PFSK-1 (cell line): ENCODE data around the gene PTGES2. TPM values are rescaled to one million over a fixed set of nuclear protein-coding genes. Genes with fewer than 3 reads are reported as not detected.
A peak's percentile ranks its signal among the peaks of the same experiment; 100 is the strongest.

ENCODE experiments used
- FOXP2 ChIP-seq: optimal IDR thresholded peaks from 2 replicates; pipeline ENCODE3; 2011; ENCODE audit warnings: borderline replicate concordance, control low read depth, inconsistent platforms; ENCODE audit not compliant: insufficient read depth; ENCODE audit errors: extremely low read length, extremely low read depth
- POLR2AphosphoS5 ChIP-seq: IDR thresholded peaks from 2 replicates; pipeline ENCODE4 v1.6.1; 2012; ENCODE audit warnings: low read depth, mild to moderate bottlenecking, control low read depth, low read length, moderate library complexity
- SIN3A ChIP-seq: IDR thresholded peaks from 2 replicates; pipeline ENCODE4 v1.6.1; 2012; ENCODE audit warnings: mild to moderate bottlenecking, low read length, moderate library complexity, borderline replicate concordance; ENCODE audit not compliant: insufficient read depth
- TAF1 ChIP-seq: IDR thresholded peaks from 2 replicates; pipeline ENCODE4 v1.6.1; 2012; ENCODE audit warnings: low read length, control low read depth, borderline replicate concordance; ENCODE audit not compliant: insufficient read depth
- polyA plus RNA-seq: library from polyadenylated mRNA; unstranded; fragments of >200 nt; gene quantifications from one replicate; pipeline ENCODE4 v1.2.1, GENCODE V29; 2012; ENCODE audit warnings: low read depth, missing spikeins; ENCODE audit not compliant: insufficient read length
- TF ChIP-seq, protein P1 (sequence below), 2 experiments: IDR thresholded peaks; 2 replicates each; pipeline versions ENCODE4 v1.6.1 to v1.8.0; 2011 to 2012; ENCODE audit warnings: low read depth in 2 of 2, low read length in 2 of 2, control low read depth in 1 of 2, inconsistent platforms in 1 of 2, mild to moderate bottlenecking in 1 of 2, moderate library complexity in 1 of 2; ENCODE audit not compliant: insufficient read depth in 1 of 2

PTGES2 gene
- 222 TPM for polyA plus RNA-seq

DNA sequence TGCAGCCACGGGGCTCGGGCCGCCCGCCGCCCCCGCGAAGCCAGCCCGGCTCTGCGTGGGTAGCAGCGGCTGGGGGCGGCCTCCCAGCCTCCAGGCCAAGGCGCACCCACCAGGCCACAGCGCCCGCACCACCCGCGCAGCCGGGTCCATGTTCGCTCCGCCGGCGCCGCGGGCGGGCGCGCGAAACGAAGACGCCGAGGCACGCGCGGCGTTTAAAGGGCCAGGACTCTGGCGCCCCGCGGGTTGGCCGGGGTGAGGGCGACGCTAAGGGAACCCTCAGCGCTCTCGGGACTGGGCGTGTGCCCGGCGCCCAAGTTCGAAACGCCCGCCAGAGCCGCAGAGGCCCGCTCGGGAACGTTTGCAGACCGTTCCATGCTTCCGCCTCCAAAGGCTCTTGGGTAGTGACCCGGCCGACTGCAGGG is at the start of gene PTGES2:
TSS of gene PTGES2 (minus strand) at position 162 of the 422 bp plus-strand sequence. CDS start at position 150, 12 bp downstream.
- TF ChIP-seq POLR2AphosphoS5: peak; percentile 19; the same call in 1 of the 2 replicates
- no peak for TF ChIP-seq FOXP2
- peak; percentile 65; the same call in 1 of the 2 replicates for TF ChIP-seq SIN3A

DNA sequence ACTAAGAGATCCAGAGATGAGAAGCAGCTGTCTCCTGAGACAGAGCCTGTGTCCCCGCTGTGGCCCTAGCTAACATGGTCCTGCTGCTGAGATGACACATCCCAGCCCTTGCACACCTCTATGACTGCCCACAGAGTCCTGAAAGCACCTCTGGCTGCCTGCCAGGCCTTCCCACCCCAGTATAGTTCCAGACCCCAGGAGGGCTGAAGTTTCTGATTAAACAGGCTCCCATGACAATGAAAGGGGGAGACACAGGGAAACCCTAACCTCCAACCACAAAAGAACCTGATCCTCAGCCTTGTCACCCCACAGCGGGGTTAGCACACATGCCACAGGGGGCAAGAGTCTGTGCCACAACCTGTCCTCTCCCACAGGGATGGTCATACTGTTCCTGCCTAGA is 48.2 kb upstream of the PTGES2 start:
- no peak for TF ChIP-seq FOXP2
- TF ChIP-seq POLR2AphosphoS5: no peak
- TF ChIP-seq SIN3A: no peak
- TF ChIP-seq TAF1: no peak
- TF ChIP-seq, protein P1, sequence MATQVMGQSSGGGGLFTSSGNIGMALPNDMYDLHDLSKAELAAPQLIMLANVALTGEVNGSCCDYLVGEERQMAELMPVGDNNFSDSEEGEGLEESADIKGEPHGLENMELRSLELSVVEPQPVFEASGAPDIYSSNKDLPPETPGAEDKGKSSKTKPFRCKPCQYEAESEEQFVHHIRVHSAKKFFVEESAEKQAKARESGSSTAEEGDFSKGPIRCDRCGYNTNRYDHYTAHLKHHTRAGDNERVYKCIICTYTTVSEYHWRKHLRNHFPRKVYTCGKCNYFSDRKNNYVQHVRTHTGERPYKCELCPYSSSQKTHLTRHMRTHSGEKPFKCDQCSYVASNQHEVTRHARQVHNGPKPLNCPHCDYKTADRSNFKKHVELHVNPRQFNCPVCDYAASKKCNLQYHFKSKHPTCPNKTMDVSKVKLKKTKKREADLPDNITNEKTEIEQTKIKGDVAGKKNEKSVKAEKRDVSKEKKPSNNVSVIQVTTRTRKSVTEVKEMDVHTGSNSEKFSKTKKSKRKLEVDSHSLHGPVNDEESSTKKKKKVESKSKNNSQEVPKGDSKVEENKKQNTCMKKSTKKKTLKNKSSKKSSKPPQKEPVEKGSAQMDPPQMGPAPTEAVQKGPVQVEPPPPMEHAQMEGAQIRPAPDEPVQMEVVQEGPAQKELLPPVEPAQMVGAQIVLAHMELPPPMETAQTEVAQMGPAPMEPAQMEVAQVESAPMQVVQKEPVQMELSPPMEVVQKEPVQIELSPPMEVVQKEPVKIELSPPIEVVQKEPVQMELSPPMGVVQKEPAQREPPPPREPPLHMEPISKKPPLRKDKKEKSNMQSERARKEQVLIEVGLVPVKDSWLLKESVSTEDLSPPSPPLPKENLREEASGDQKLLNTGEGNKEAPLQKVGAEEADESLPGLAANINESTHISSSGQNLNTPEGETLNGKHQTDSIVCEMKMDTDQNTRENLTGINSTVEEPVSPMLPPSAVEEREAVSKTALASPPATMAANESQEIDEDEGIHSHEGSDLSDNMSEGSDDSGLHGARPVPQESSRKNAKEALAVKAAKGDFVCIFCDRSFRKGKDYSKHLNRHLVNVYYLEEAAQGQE (IDR thresholded peaks at IDR 0.05; ENCODE audit: insufficient read depth in 1 of 2, low read depth in 2 of 2, low read length in 2 of 2): no peak

DNA sequence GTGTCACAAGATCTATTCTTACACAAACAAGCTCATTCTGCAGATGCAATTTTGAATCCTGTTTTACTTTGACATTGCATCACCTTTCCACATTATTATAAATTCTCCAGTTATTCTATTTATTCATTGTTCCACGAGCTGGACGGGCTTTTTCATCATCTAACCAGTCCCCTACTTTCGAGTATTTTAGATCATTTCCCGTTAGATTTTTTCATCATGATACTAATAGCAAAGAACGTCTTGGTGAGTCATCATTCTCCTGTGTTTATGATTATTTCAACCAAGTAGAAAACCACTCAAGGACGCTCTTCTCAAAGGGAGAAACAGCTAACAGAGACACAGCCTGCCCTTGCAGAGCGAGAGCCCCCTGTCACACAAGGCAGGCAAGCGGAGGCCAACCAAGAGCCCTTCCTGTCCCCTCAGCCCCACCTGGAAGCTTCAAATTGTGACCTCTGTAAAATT is 47.6 kb upstream of the PTGES2 start:
- TF ChIP-seq FOXP2 (no peak), POLR2AphosphoS5 (no peak), SIN3A (no peak), TAF1 (no peak)
- TF ChIP-seq, protein P1 (IDR thresholded peaks at IDR 0.05; ENCODE audit: insufficient read depth in 1 of 2, low read depth in 2 of 2, low read length in 2 of 2): no peak

DNA sequence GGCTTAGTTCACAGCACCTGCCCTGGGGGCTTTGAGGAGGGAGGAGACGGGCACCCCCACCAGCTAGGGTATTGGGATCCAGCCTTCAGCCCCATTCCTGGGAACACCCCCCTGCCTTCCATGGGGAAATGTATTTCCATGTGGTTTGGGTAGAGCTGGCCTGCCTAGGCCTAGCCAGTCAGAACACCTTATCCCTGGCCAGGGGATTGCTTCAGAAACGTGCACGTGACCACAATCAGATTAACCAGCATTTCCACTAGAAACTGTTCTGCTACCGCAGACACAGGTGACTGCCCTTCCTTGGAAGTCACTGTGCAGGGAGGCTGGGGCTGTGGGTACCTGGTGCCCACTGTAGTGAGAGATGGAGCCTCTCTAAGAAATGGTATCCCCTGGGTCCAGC is 46.5 kb upstream of the PTGES2 start:
- TF ChIP-seq, protein P1 (IDR thresholded peaks at IDR 0.05; ENCODE audit: insufficient read depth in 1 of 2, low read depth in 2 of 2, low read length in 2 of 2): no peak
- TF ChIP-seq FOXP2: no peak
- TF ChIP-seq POLR2AphosphoS5: no peak
- no peak for TF ChIP-seq SIN3A
- TF ChIP-seq TAF1: no peak

DNA sequence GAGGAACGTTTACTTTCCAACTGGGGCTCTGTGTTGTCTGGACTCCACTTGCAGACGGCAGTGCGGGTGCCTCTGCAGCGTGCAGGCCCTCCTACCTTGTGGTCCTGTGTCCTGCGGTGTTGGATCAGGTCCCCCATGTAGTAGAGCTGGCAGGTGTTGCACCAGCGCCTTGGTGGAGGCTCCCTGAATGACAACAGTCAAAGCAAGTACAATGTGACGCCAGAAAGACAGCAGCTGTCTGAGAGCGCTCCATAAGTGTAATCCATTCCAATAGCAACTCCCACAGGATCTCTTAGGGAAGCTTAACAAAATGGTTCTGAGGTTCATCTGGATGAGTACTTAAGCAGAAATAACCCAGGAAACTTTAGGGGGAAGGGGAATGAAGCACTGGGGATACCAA is 42.4 kb upstream of the PTGES2 start:
- TF ChIP-seq POLR2AphosphoS5: no peak
- no peak for TF ChIP-seq TAF1
- no peak for TF ChIP-seq FOXP2
- TF ChIP-seq, protein P1 (IDR thresholded peaks at IDR 0.05; ENCODE audit: insufficient read depth in 1 of 2, low read depth in 2 of 2, low read length in 2 of 2): no peak
- TF ChIP-seq SIN3A: no peak
